Nephron (organoid): Measurements from ENCODE around the gene MCOLN3.

Experiments used
- H3K27ac Mint-ChIP-seq, 3 experiments: 2 replicates each; pipeline ENCODE4 v1.8.0; 2020; ENCODE audit warnings: mixed read lengths in 3 of 3, mild to moderate bottlenecking in 2 of 3, moderate library complexity in 1 of 3
- H3K27me3 Mint-ChIP-seq: 2 replicates; pipeline ENCODE4 v1.8.0; 2021; ENCODE audit warnings: low read depth, mild to moderate bottlenecking, moderate library complexity, mixed read lengths
- H3K36me3 Mint-ChIP-seq: 2 replicates; pipeline ENCODE4 v1.8.0; 2020; ENCODE audit warnings: low read depth, mixed read lengths
- H3K4me1 Mint-ChIP-seq: 2 replicates; pipeline ENCODE4 v1.8.0; 2020; ENCODE audit warnings: mixed read lengths
- H3K4me3 Mint-ChIP-seq, 3 experiments: 2 replicates each; pipeline ENCODE4 v1.8.0; 2020; ENCODE audit warnings: mild to moderate bottlenecking in 3 of 3, mixed read lengths in 3 of 3, moderate library complexity in 2 of 3
- H3K9me3 Mint-ChIP-seq: 2 replicates; pipeline ENCODE4 v1.8.0; 2020; ENCODE audit warnings: mixed read lengths
- CTCF ChIP-seq, 3 experiments: fragments of 200-600 bp; sonication (generic); IDR thresholded peaks; one replicate each; pipeline ENCODE4 v1.5.0; 2021; ENCODE audit warnings: antibody characterized with exemption in 3 of 3; ENCODE audit not compliant: unreplicated experiment in 3 of 3

Gene MCOLN3

GRCh38 chr1:84968865-84969264 lies 79.4 kb downstream of the MCOLN3 start:
- Mint-ChIP-seq H3K27ac (peak overlapping the region in 2 of 3 experiments; percentile 52 to 67), H3K4me3 (no peak overlapping the region), H3K27me3 (no peaks in the 10 kb centered on the region), H3K4me1 (no peaks in the 10 kb centered on the region), H3K36me3 (no peaks in the 10 kb centered on the region), H3K9me3 (no peaks in the 10 kb centered on the region)
- TF ChIP-seq CTCF (IDR thresholded peaks at IDR 0.05; ENCODE audit: unreplicated experiment in 3 of 3): no peak

- no peak overlapping the region for H3K4me3 Mint-ChIP-seq
- peak overlapping the region in 1 of 3 experiments; percentile 67 for H3K27ac Mint-ChIP-seq
- no peaks in the 10 kb centered on the region for H3K4me1 Mint-ChIP-seq
- H3K27me3 Mint-ChIP-seq: no peaks in the 10 kb centered on the region
- H3K9me3 Mint-ChIP-seq: no peaks in the 10 kb centered on the region
- no peak for TF ChIP-seq CTCF (IDR thresholded peaks at IDR 0.05; ENCODE audit: unreplicated experiment in 3 of 3)
- H3K36me3 Mint-ChIP-seq: no peaks in the 10 kb centered on the region
These were observed 80.2 kb downstream of the MCOLN3 start for GRCh38 chr1:84968101-84968500.
